Activated CD4-positive, alpha-beta memory T cell treated with anti-CD3 and anti-CD28 coated beads, Interleukin-2, amount 10 ng/mL, durations not matched to agents 7 days and 5 days (primary cell): Measurements from ENCODE around the gene ITGAE. TPM values are rescaled to one million over a fixed set of nuclear protein-coding genes. Genes with fewer than 3 reads are reported as not detected.

ENCODE experiments used
- CTCF ChIA-PET: fragments of 350-600 bp; sonication (Branson Sonifier 250); formaldehyde crosslinking; loops from one replicate; lab custom pipeline; 2021; ENCODE audit warnings: antibody characterized with exemption, inconsistent platforms; lab: Charles Lee
- POLR2A ChIA-PET: fragments of 350-600 bp; sonication (Branson Sonifier 250); formaldehyde crosslinking; loops from one replicate; lab custom pipeline; 2021; ENCODE audit warnings: antibody characterized with exemption; lab: Charles Lee
- DNase-seq: peaks from one replicate; pipeline ENCODE4 v3.0.0-alpha.2; 2020
- H3K27ac Mint-ChIP-seq: one replicate; pipeline ENCODE4 v1.8.0; 2021; ENCODE audit warnings: mild to moderate bottlenecking, mixed read lengths
- H3K27me3 Mint-ChIP-seq: one replicate; pipeline ENCODE4 v1.8.0; 2021; ENCODE audit warnings: mixed read lengths
- H3K36me3 Mint-ChIP-seq: one replicate; pipeline ENCODE4 v1.8.0; 2021; ENCODE audit warnings: low read depth, mixed read lengths
- H3K4me1 Mint-ChIP-seq: one replicate; pipeline ENCODE4 v1.8.0; 2021; ENCODE audit warnings: mixed read lengths
- H3K4me3 Mint-ChIP-seq: one replicate; pipeline ENCODE4 v1.8.0; 2021; ENCODE audit warnings: mild to moderate bottlenecking, mixed read lengths
- H3K9me3 Mint-ChIP-seq: one replicate; pipeline ENCODE4 v1.8.0; 2021; ENCODE audit warnings: mixed read lengths
- total RNA-seq, 2 experiments: library from RNA; stranded (reverse); gene quantifications; one replicate each; pipeline ENCODE4 v1.2.3, GENCODE V29; 2021

The ITGAE gene
- total RNA-seq, 2 experiments from 2014 or later: 20.0 to 22.0 TPM

GRCh38 chr17:3835410-3836229, 34.6 kb upstream of the ITGAE start:
- Mint-ChIP-seq H3K36me3 (peaks cover 52% of the 10 kb centered on the region), H3K4me3 (no peak overlapping the region), H3K27me3 (no peaks in the 10 kb centered on the region), H3K4me1 (peaks cover 3% of the 10 kb centered on the region), H3K9me3 (no peaks in the 10 kb centered on the region), H3K27ac (no peak overlapping the region)
- CTCF ChIA-PET: interaction anchor here (1.2 to 1.6 kb wide), 4 partner anchors 9 to 97 kb away, joined by 3 to 5 read pairs (median 4); partner anchors contain the start of gene NCBP3
- no peak for DNase-seq
- POLR2A ChIA-PET: no interaction called here

DNA sequence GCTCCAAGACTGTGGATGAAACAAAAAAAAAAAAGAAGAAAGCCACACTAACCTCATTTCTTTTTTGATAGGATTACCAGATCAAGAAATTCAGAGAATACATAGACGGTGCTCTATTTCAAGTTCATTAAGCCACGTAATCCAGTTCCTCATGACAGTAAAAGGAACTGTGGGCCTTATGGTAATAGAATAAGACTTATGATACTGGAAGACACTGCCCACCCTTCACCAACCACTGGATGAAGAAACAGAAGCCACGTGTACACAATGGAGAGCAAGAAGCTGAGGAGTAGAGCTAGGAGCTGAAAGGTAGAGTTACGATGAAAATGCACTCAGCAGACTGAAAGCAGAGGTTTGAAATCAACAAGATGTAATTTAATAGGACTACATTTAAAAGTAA, 33.8 kb upstream of the ITGAE start:
- peaks cover 3% of the 10 kb centered on the region for H3K4me1 Mint-ChIP-seq
- ChIA-PET POLR2A (no interaction called here), CTCF (interaction anchor here (0.7 to 1.6 kb wide), 3 partner anchors 11 to 1096 kb away, joined by 4 to 5 read pairs (median 5); partner anchors contain the start of gene NCBP3)
- H3K9me3 Mint-ChIP-seq: no peaks in the 10 kb centered on the region
- no peak overlapping the region for H3K27ac Mint-ChIP-seq
- H3K4me3 Mint-ChIP-seq: no peak overlapping the region
- H3K36me3 Mint-ChIP-seq: peaks cover 46% of the 10 kb centered on the region
- no peaks in the 10 kb centered on the region for H3K27me3 Mint-ChIP-seq
- DNase-seq: no peak

DNA sequence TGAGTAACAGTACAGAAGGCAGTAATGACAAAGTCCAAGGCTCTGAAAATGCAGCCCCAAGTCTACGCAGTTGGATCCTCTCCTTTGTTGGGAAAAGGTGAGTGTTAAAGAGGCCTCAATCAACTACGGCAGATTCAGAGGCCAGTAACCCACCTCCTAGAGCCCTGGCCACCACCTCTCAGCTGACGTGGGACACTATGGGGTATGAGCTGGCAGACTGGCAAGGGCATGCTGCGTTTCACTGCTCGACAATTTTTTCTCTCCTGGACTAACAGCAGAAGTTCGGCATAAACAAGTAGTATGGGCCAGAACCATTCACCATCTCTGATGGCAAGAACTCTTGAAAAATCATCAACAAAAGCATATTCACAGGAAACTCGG, 27.9 kb upstream of the ITGAE start:
- CTCF ChIA-PET: interaction anchor here (1.2 to 7.1 kb wide), 10 partner anchors 9 to 146 kb away, joined by 3 to 206 read pairs (median 6); partner anchors contain the start of genes NCBP3 and P2RX5
- no peak overlapping the region for H3K27ac Mint-ChIP-seq
- DNase-seq: no peak
- H3K27me3 Mint-ChIP-seq: no peaks in the 10 kb centered on the region
- POLR2A ChIA-PET: interaction anchor here (1.2 to 5.0 kb wide), 2 partner anchors 17 to 90 kb away, joined by 4 to 40 read pairs; no protein-coding TSS in a partner anchor
- no peaks in the 10 kb centered on the region for H3K9me3 Mint-ChIP-seq
- no peak overlapping the region for H3K4me3 Mint-ChIP-seq
- peaks cover 54% of the 10 kb centered on the region for H3K36me3 Mint-ChIP-seq
- H3K4me1 Mint-ChIP-seq: peaks cover 11% of the 10 kb centered on the region

DNA sequence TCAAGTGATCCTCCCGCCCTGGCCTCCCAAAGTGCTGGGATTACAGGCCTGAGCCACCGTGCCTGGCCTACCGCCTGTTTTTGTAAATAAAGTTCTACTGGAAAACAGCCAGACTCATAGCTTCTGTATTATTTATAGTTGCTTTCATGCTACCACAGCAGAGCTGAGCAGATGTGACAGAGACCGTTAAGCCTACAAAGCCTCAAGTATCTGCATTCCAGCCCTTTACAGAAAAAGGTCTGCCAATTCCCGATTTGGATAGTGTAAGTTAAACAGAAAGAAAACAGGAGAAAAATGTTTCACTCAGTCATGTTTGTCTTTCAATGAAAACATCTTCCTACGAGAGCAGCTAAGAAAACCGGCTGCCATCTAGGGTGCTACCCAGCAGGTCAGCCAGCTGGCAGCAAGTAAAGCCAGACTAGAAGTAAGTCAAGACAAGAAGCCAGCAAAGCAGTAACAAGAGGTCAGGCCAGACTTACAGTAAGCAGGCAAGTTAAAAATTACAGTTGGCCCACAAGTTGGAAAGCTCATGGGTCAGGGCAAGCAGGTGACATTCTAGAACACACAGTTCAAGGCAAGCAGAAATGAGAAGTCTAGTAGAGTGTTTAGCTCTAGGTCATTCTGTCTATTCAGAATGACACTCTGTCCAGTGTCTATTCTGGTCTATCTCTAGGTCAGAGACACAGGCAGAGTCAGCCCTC, 27.3 kb upstream of the ITGAE start:
- CTCF ChIA-PET: interaction anchor here (1.0 to 7.1 kb wide), 14 partner anchors 10 to 145 kb away, joined by 3 to 206 read pairs (median 6); partner anchors contain the start of genes HASPIN, NCBP3 and P2RX5
- POLR2A ChIA-PET: interaction anchor here (1.2 to 5.0 kb wide), 2 partner anchors 17 to 90 kb away, joined by 4 to 40 read pairs; no protein-coding TSS in a partner anchor
- peaks cover 52% of the 10 kb centered on the region for H3K36me3 Mint-ChIP-seq
- peaks cover 10% of the 10 kb centered on the region for H3K4me1 Mint-ChIP-seq
- H3K4me3 Mint-ChIP-seq: no peak overlapping the region
- no peaks in the 10 kb centered on the region for H3K27me3 Mint-ChIP-seq
- no peaks in the 10 kb centered on the region for H3K9me3 Mint-ChIP-seq
- no peak for DNase-seq
- no peak overlapping the region for H3K27ac Mint-ChIP-seq

- Mint-ChIP-seq H3K9me3 (no peaks in the 10 kb centered on the region), H3K4me3 (no peak overlapping the region), H3K27ac (peak overlapping the region; percentile 36), H3K27me3 (no peaks in the 10 kb centered on the region), H3K36me3 (peaks cover 57% of the 10 kb centered on the region), H3K4me1 (peaks cover 9% of the 10 kb centered on the region)
- DNase-seq: peak; percentile 76
- POLR2A ChIA-PET: interaction anchor here (1.3 to 5.0 kb wide), 2 partner anchors 88 to 98 kb away, joined by 4 to 40 read pairs; no protein-coding TSS in a partner anchor
- CTCF ChIA-PET: interaction anchor here (0.7 to 7.1 kb wide), 22 partner anchors 10 to 158 kb away, joined by 3 to 206 read pairs (median 4); partner anchors contain the start of genes EMC6, HASPIN, NCBP3 and P2RX5
These were observed 26.3 kb upstream of the ITGAE start for GRCh38 chr17:3827124-3827773.

GRCh38 chr17:3826191-3826590, 25.2 kb upstream of the ITGAE start:
- Mint-ChIP-seq H3K9me3 (no peaks in the 10 kb centered on the region), H3K27me3 (no peaks in the 10 kb centered on the region), H3K36me3 (peaks cover 68% of the 10 kb centered on the region), H3K4me1 (peaks cover 9% of the 10 kb centered on the region), H3K4me3 (no peak overlapping the region), H3K27ac (no peak overlapping the region)
- no peak for DNase-seq
- CTCF ChIA-PET: interaction anchor here (0.7 to 7.1 kb wide), 7 partner anchors 15 to 855 kb away, joined by 3 to 206 read pairs (median 7); partner anchors contain the start of gene NCBP3
- POLR2A ChIA-PET: interaction anchor here (1.3 to 5.0 kb wide), 3 partner anchors 19 to 97 kb away, joined by 3 to 40 read pairs (median 4); partner anchors contain the start of gene NCBP3

DNA sequence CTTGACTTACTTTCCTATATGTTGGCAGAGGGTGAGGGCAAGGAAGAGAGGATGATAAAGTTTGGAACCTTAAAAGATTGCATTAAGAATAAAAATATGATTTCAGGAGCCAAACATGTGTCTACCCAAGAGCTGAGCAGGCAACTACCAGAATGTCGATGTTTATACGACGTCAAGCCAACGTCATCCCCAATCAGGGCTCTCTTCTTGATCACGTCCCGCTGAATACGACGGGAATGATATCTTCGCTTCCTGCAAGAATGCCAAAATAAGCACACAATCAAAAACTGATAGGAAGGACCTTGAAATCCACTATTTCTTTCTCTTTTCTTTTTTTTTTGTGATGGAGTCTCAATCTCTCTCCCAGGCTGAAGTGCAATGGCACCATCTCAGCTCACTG, 20.1 kb upstream of the ITGAE start:
- Mint-ChIP-seq H3K27ac (no peak overlapping the region), H3K4me1 (peaks cover 5% of the 10 kb centered on the region), H3K36me3 (peaks cover 65% of the 10 kb centered on the region), H3K27me3 (no peaks in the 10 kb centered on the region), H3K9me3 (no peaks in the 10 kb centered on the region), H3K4me3 (no peak overlapping the region)
- ChIA-PET POLR2A (interaction anchor here (1.0 kb wide), 1 partner anchor 83 kb away, joined by 6 read pairs; no protein-coding TSS in a partner anchor), CTCF (interaction anchor here (0.6 to 1.4 kb wide), 2 partner anchors 59 to 84 kb away, joined by 4 to 6 read pairs; no protein-coding TSS in a partner anchor)
- DNase-seq: no peak

GRCh38 chr17:3818786-3819185, 17.8 kb upstream of the ITGAE start:
- no peak for DNase-seq
- Mint-ChIP-seq H3K9me3 (no peaks in the 10 kb centered on the region), H3K36me3 (peaks cover 67% of the 10 kb centered on the region), H3K4me1 (peaks cover 2% of the 10 kb centered on the region), H3K27me3 (no peaks in the 10 kb centered on the region), H3K4me3 (no peak overlapping the region), H3K27ac (no peak overlapping the region)
- CTCF ChIA-PET: interaction anchor here (3.5 kb wide), 1 partner anchor 81 kb away, joined by 25 read pairs; no protein-coding TSS in a partner anchor
- POLR2A ChIA-PET: no interaction called here

DNA sequence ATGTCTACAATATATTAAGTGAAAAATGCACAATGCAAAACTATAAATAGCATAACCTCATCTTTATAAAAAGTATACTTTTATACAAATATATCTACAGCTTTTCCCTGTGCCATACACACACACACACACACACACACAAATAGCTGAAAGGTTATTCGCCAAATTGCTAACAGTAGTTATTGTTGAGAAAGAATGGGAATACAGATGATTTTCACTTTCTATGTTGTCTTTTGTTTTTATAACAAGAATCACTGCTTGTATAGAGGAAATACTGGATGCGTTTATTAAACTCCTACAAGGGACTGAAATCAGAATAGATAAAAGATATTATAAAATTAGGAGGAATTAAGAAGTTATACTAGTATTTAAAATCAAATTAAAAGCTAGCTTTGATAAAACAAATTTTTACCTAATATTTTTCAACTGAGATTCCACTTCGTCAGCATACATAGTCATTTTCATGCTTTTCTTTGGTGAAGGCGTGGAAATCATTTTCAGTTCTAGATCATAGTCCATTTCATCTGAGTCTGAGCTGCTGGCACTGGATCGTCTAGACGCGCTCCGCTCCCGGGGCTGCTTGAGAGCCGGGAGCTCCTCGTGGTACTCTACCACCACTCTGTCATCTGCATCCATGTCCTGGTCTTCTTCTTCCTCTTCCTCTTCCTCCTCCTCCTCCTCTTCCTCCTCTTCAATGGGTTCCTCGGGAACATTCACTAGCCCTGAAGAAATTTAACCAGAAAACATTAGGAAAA, 17.0 kb upstream of the ITGAE start:
- CTCF ChIA-PET: interaction anchor here (2.0 to 3.5 kb wide), 3 partner anchors 10 to 81 kb away, joined by 5 to 25 read pairs (median 11); partner anchors contain the start of gene NCBP3
- Mint-ChIP-seq H3K27me3 (no peaks in the 10 kb centered on the region), H3K4me3 (no peak overlapping the region), H3K36me3 (peaks cover 69% of the 10 kb centered on the region), H3K4me1 (peaks cover 2% of the 10 kb centered on the region), H3K9me3 (no peaks in the 10 kb centered on the region), H3K27ac (no peak overlapping the region)
- POLR2A ChIA-PET: no interaction called here
- DNase-seq: no peak

GRCh38 chr17:3815925-3816324, 14.9 kb upstream of the ITGAE start:
- DNase-seq: no peak
- H3K4me3 Mint-ChIP-seq: no peak overlapping the region
- H3K27ac Mint-ChIP-seq: no peak overlapping the region
- no peaks in the 10 kb centered on the region for H3K9me3 Mint-ChIP-seq
- ChIA-PET CTCF (interaction anchor here (0.8 to 3.5 kb wide), 3 partner anchors 12 to 79 kb away, joined by 3 to 25 read pairs (median 11); partner anchors contain the start of gene NCBP3), POLR2A (no interaction called here)
- H3K36me3 Mint-ChIP-seq: peaks cover 63% of the 10 kb centered on the region
- no peaks in the 10 kb centered on the region for H3K27me3 Mint-ChIP-seq
- H3K4me1 Mint-ChIP-seq: peaks cover 2% of the 10 kb centered on the region

DNA sequence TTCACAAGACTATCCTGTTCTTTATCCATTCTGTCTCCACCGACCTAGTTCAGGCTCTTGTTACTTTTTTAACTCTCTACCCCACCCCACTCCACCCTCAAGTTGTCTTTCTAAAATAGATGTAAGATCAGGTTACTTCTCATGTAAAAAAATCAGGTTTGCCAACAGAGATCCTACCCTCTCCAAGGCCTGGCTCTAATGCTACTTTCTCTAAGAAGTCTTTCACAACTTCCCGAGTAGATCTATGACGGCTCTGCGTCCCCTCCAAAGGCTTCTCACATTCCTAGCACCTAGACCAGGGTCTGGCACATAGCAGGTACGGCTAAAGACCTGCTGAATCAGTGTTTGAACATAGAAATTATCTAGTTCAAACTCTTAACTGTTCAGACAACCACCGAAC, 14.1 kb upstream of the ITGAE start:
- Mint-ChIP-seq H3K4me3 (no peak overlapping the region), H3K9me3 (no peaks in the 10 kb centered on the region), H3K27me3 (no peaks in the 10 kb centered on the region), H3K4me1 (peaks cover 2% of the 10 kb centered on the region), H3K36me3 (peaks cover 61% of the 10 kb centered on the region), H3K27ac (no peak overlapping the region)
- DNase-seq: no peak
- ChIA-PET POLR2A (no interaction called here), CTCF (interaction anchor here (3.0 to 3.5 kb wide), 2 partner anchors 31 to 78 kb away, joined by 11 to 25 read pairs; partner anchors contain the start of gene NCBP3)
